Measurements from ENCODE around the gene COL11A1. TPM values are rescaled to one million over a fixed set of nuclear protein-coding genes. Genes with fewer than 3 reads are reported as not detected.

COL11A1 gene
- total and polyA plus RNA-seq, 2 donors (not counting 3 experiments of a cell fraction or from before 2014, with no cell fraction given) = not detected

GRCh38 chr1:102896286-102896685 lies 212.0 kb downstream of the COL11A1 start:
- CTCF ChIA-PET = no interaction called here
- intact Hi-C loops (cut with micrococcal nuclease) = no loop called here

More at GRCh38 chr1:102896286-102896685, 212.0 kb downstream of the COL11A1 start:
- Histone ChIP-seq H3K9me1 (replicated peaks; ENCODE audit: control insufficient read depth, extremely low read depth, insufficient read depth, low read length) (no peaks in the 10 kb centered on the region), H3K27me3 (ENCODE audit: control insufficient read depth in 2 of 2, insufficient read depth in 2 of 2, low read length in 2 of 2) (no peaks in the 10 kb centered on the region), H3K27ac (ENCODE audit: insufficient read depth, low read depth, low read length) (no peak overlapping the region), H3K9ac (replicated peaks; ENCODE audit: extremely low read depth, insufficient read depth, low read length) (no peak overlapping the region), H3K4me3 (replicated peaks in 1 of 3; ENCODE audit: insufficient read depth in 1 of 3, low read depth in 1 of 3, low read length in 3 of 3) (no peak overlapping the region), H3K79me2 (ENCODE audit: control insufficient read depth, insufficient read depth, low read length) (no peaks in the 10 kb centered on the region), H2AFZ (ENCODE audit: low read depth, low read length) (no peak overlapping the region), H3K9me3 (replicated peaks; ENCODE audit: control insufficient read depth, insufficient read depth, low read length) (no peaks in the 10 kb centered on the region), H3K4me1 (ENCODE audit: control insufficient read depth, extremely low read depth, insufficient read depth, low read length) (peaks cover 8% of the 10 kb centered on the region), H3K36me3 (ENCODE audit: control insufficient read depth in 2 of 2, extremely low read depth in 1 of 2, insufficient read depth in 2 of 2, low read length in 2 of 2) (no peaks in the 10 kb centered on the region), H4K20me1 (replicated peaks; ENCODE audit: control insufficient read depth, extremely low read depth, insufficient read depth, low read length) (no peaks in the 10 kb centered on the region), H3K4me2 (ENCODE audit: insufficient read depth, low read length) (no peak overlapping the region)
- FAIRE-seq (no peak), DNase-seq (ENCODE audit: low read depth, low spot score) (no peak)
- POLR2A ChIA-PET = no interaction called here
- dilution Hi-C loops (cut with MboI; ENCODE audit: extremely low pct_ligation_motif_present, low sequenced_read_pairs) = no loop called here
- TF ChIP-seq CTCF (IDR thresholded peaks at IDR 0.05; ENCODE audit: extremely low read depth in 1 of 2, insufficient read depth in 1 of 2, low read depth in 1 of 2, low read length in 2 of 2) = no peak
- no peak for TF ChIP-seq MYC (IDR thresholded peaks at IDR 0.05; ENCODE audit: low read depth, low read length)
- no peak for TF ChIP-seq POLR2A (IDR thresholded peaks at IDR 0.05; ENCODE audit: low read depth, low read length)
- TF ChIP-seq, protein P1, sequence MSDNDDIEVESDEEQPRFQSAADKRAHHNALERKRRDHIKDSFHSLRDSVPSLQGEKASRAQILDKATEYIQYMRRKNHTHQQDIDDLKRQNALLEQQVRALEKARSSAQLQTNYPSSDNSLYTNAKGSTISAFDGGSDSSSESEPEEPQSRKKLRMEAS (IDR thresholded peaks at IDR 0.05; ENCODE audit: insufficient read depth, insufficient read length) = no peak
- TF ChIP-seq FOS (IDR thresholded peaks at IDR 0.05; ENCODE audit: borderline replicate concordance, insufficient read depth, low read length) = no peak
- no peak for TF ChIP-seq JUN (IDR thresholded peaks at IDR 0.05; ENCODE audit: borderline replicate concordance, insufficient read depth, insufficient read length, low read depth)
- no peak for TF ChIP-seq POLR2AphosphoS5 (IDR thresholded peaks at IDR 0.05; ENCODE audit: insufficient read depth, low read depth, low read length)
- TF ChIP-seq GATA2 (IDR thresholded peaks at IDR 0.05; ENCODE audit: insufficient read depth, insufficient read length, low read depth, low read length) = no peak
- TF ChIP-seq EZH2 (IDR thresholded peaks at IDR 0.05; ENCODE audit: borderline replicate concordance, low read depth, low read length, severe bottlenecking) = no peak
- no TSS peak for BruUV-seq (replicated peaks)
